Measurements from ENCODE around the gene EFNA3. TPM values are rescaled to one million over a fixed set of nuclear protein-coding genes. Genes with fewer than 3 reads are reported as not detected.

EFNA3 gene
- polyA plus RNA-seq, 1 donor (not counting 4 experiments of a cell fraction or from before 2014, with no cell fraction given), result 4.4 TPM

DNA sequence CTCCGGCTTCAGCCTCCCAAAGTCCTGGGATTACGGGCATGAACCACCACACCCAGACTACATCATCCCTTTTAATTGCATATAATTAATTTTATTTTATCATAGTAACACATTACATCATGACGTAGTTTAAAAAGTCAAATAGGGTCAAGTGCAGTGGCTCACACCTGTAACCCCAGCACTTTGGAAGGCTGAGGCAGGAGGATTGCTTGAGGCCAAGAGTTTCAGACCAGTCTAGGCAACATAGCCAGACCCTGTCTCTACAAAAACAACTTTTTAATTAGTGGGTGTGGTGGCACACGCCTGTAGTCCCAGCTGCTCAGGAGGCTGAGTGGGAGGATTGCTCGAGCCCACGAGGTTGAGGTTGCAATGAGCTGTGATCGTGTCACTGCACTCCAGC lies 20.7 kb downstream of the EFNA3 start:
- no peak for FAIRE-seq
- dilution Hi-C loops (cut with MboI; ENCODE audit: extremely low pct_ligation_motif_present, low sequenced_read_pairs), result no loop called here

GRCh38 chr1:155103325-155103724 lies 24.7 kb downstream of the EFNA3 start:
- Histone ChIP-seq H3K36me3 (ENCODE audit: control insufficient read depth in 2 of 2, extremely low read depth in 1 of 2, insufficient read depth in 2 of 2, low read length in 2 of 2) (no peaks in the 10 kb centered on the region), H3K27me3 (ENCODE audit: control insufficient read depth, extremely low read depth, insufficient read depth, low read length) (no peaks in the 10 kb centered on the region), H3K79me2 (ENCODE audit: control insufficient read depth, insufficient read depth, low read length) (no peaks in the 10 kb centered on the region), H3K27ac (ENCODE audit: control insufficient read depth, insufficient read depth, low read length) (no peak overlapping the region), H3K9ac (ENCODE audit: control insufficient read depth, extremely low read depth, insufficient read depth, low read length) (no peak overlapping the region), H3K4me3 (ENCODE audit: control insufficient read depth in 2 of 3, extremely low read depth in 1 of 3, insufficient read depth in 2 of 3, low read depth in 1 of 3, low read length in 3 of 3) (no peak overlapping the region), H2AFZ (ENCODE audit: control insufficient read depth, low read length) (no peak overlapping the region), H3K9me1 (ENCODE audit: control insufficient read depth, extremely low read depth, insufficient read depth, low read length) (no peaks in the 10 kb centered on the region), H3K9me3 (ENCODE audit: control insufficient read depth, low read depth, low read length) (no peaks in the 10 kb centered on the region), H4K20me1 (ENCODE audit: control insufficient read depth, extremely low read depth, insufficient read depth, low read length) (no peaks in the 10 kb centered on the region), H3K4me1 (ENCODE audit: control insufficient read depth, extremely low read depth, insufficient read depth, low read length) (no peaks in the 10 kb centered on the region), H3K4me2 (ENCODE audit: control insufficient read depth, extremely low read depth, insufficient read depth, low read depth, low read length) (no peak overlapping the region)
- TF ChIP-seq CTCF (optimal IDR thresholded peaks at IDR 0.05 in 1 of 3, IDR thresholded peaks at IDR 0.05 in 1 of 3, conservative IDR thresholded peaks at IDR 0.05 in 1 of 3; ENCODE audit: extremely low read depth in 1 of 3, insufficient read depth in 2 of 3, low read length in 3 of 3) (no peak), EZH2 (IDR thresholded peaks at IDR 0.05; ENCODE audit: low read length) (no peak)
- no peak for FAIRE-seq
- DNase-seq (ENCODE audit: low read depth, low spot score), result no peak
- dilution Hi-C loops (cut with MboI; ENCODE audit: extremely low pct_ligation_motif_present, low sequenced_read_pairs), result no loop called here

More for the DNA sequence above, 20.7 kb downstream of the EFNA3 start:
- TF ChIP-seq CTCF (optimal IDR thresholded peaks at IDR 0.05 in 1 of 3, IDR thresholded peaks at IDR 0.05 in 1 of 3, conservative IDR thresholded peaks at IDR 0.05 in 1 of 3; ENCODE audit: extremely low read depth in 1 of 3, insufficient read depth in 2 of 3, low read length in 3 of 3) (no peak), EZH2 (IDR thresholded peaks at IDR 0.05; ENCODE audit: low read length) (no peak)
- no peak overlapping the region for H2AFZ ChIP-seq (ENCODE audit: control insufficient read depth, low read length)
- no peak for DNase-seq (ENCODE audit: low read depth, low spot score)
- no peaks in the 10 kb centered on the region for H3K9me3 ChIP-seq (ENCODE audit: control insufficient read depth, low read depth, low read length)
- no peaks in the 10 kb centered on the region for H3K9me1 ChIP-seq (ENCODE audit: control insufficient read depth, extremely low read depth, insufficient read depth, low read length)
- H3K4me1 ChIP-seq (ENCODE audit: control insufficient read depth, extremely low read depth, insufficient read depth, low read length), result peaks cover 1% of the 10 kb centered on the region
- H3K4me3 ChIP-seq (ENCODE audit: control insufficient read depth in 2 of 3, extremely low read depth in 1 of 3, insufficient read depth in 2 of 3, low read depth in 1 of 3, low read length in 3 of 3), result no peak overlapping the region
- no peaks in the 10 kb centered on the region for H3K36me3 ChIP-seq (ENCODE audit: control insufficient read depth in 2 of 2, extremely low read depth in 1 of 2, insufficient read depth in 2 of 2, low read length in 2 of 2)
- no peak overlapping the region for H3K9ac ChIP-seq (ENCODE audit: control insufficient read depth, extremely low read depth, insufficient read depth, low read length)
- H4K20me1 ChIP-seq (ENCODE audit: control insufficient read depth, extremely low read depth, insufficient read depth, low read length), result no peaks in the 10 kb centered on the region
- H3K79me2 ChIP-seq (ENCODE audit: control insufficient read depth, insufficient read depth, low read length), result no peaks in the 10 kb centered on the region
- H3K4me2 ChIP-seq (ENCODE audit: control insufficient read depth, extremely low read depth, insufficient read depth, low read depth, low read length), result no peak overlapping the region
- no peaks in the 10 kb centered on the region for H3K27me3 ChIP-seq (ENCODE audit: control insufficient read depth, extremely low read depth, insufficient read depth, low read length)
- no peak overlapping the region for H3K27ac ChIP-seq (ENCODE audit: control insufficient read depth, insufficient read depth, low read length)

Data from keratinocyte (primary cell).